Measurements from ENCODE around the gene TRHDE. TPM values are rescaled to one million over a fixed set of nuclear protein-coding genes. Genes with fewer than 3 reads are reported as not detected.

Gene TRHDE
- total and polyA plus RNA-seq, 2 of the 13 experiments (the other 11 are each of a cell fraction or from before 2014, with no cell fraction given), result not detected

DNA sequence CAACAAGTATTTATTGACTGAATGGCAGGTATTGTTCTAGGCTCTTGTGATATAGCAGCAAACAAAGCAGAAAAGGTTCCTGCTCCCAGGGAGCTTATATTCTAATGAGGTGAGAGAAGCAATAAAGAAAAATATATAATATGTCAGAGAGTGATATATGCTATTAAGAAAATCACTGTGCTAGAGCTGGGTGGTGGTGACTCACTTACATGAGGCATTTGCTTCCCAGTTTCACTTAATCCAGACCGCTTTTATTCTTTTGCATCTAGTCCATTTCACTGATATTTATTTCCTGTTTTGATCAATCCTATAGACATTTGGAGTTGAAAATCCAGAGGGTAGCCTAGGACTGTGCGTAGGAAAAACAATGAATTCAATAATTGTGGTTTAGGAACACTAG is 17.5 kb downstream of the TRHDE start:
- intact Hi-C loops (cut with micrococcal nuclease; ENCODE audit: unreplicated experiment), result no loop called here
- ATAC-seq (no peak), FAIRE-seq (no peak), DNase-seq (ENCODE audit: low spot score) (no peak)
- H4K20me1 ChIP-seq (ENCODE audit: insufficient read depth, low read length), result no peaks in the 10 kb centered on the region
- no peaks in the 10 kb centered on the region for H3K36me3 ChIP-seq (replicated peaks in 1 of 2; ENCODE audit: control insufficient read depth in 1 of 2, insufficient read depth in 2 of 2, low read length in 2 of 2)
- no peaks in the 10 kb centered on the region for H3K79me2 ChIP-seq (ENCODE audit: insufficient read depth, low read length)
- no TSS peak for BruUV-seq (replicated peaks)
- H3K4me2 ChIP-seq (ENCODE audit: low read depth, low read length), result no peak overlapping the region
- no peaks in the 10 kb centered on the region for H3K4me1 ChIP-seq (ENCODE audit: insufficient read depth, low read length)
- in situ Hi-C loops (cut with HindIII; ENCODE audit: extremely low pct_ligation_motif_present, low pct_unique_long_range_greater_than_20kb), result no loop called here
- WGBS (ENCODE audit: low lambda C conversion rate), result 4% methylated on average over 2 of the region's 2 CpGs
- ChIA-PET CTCF (ENCODE audit: low intra/inter-chr PET ratio, low total read pairs) (no interaction called here), POLR2A (no interaction called here)
- no peak overlapping the region for H3K4me3 ChIP-seq (replicated peaks in 1 of 3; ENCODE audit: insufficient read depth in 1 of 3, low read depth in 2 of 3, low read length in 3 of 3)
- no peak overlapping the region for H2AFZ ChIP-seq (ENCODE audit: low read length)
- no peaks in the 10 kb centered on the region for H3K27me3 ChIP-seq (ENCODE audit: control insufficient read depth in 1 of 2, insufficient read depth in 2 of 2, low read length in 2 of 2)
- H3K9ac ChIP-seq (ENCODE audit: insufficient read depth, low read depth, low read length), result no peak overlapping the region
- H3K27ac ChIP-seq (ENCODE audit: extremely low read length, insufficient read depth, low read length), result no peak overlapping the region
- H3K9me3 ChIP-seq (ENCODE audit: low read length), result no peaks in the 10 kb centered on the region
- TF ChIP-seq, protein P1, sequence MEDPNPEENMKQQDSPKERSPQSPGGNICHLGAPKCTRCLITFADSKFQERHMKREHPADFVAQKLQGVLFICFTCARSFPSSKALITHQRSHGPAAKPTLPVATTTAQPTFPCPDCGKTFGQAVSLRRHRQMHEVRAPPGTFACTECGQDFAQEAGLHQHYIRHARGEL (CRISPR knock-in tag; IDR thresholded peaks at IDR 0.05), result no peak
- TF ChIP-seq NR3C1 (CRISPR knock-in tag; IDR thresholded peaks at IDR 0.05) (no peak), CSRNP2 (CRISPR knock-in tag; conservative IDR thresholded peaks at IDR 0.05; ENCODE audit: low read depth) (no peak), CBX2 (IDR thresholded peaks at IDR 0.05; ENCODE audit: low read depth, low read length) (no peak), CBX2 (CRISPR knock-in tag; IDR thresholded peaks at IDR 0.05; ENCODE audit: low read depth) (no peak), TARDBP (CRISPR knock-in tag; IDR thresholded peaks at IDR 0.05) (no peak), STAT6 (CRISPR knock-in tag; IDR thresholded peaks at IDR 0.05; ENCODE audit: borderline replicate concordance) (no peak), ZNF407 (CRISPR knock-in tag; IDR thresholded peaks at IDR 0.05; ENCODE audit: not compliant biosample characterization) (no peak), RAD21 (CRISPR knock-in tag; IDR thresholded peaks at IDR 0.05) (no peak), TBX2 (CRISPR knock-in tag; IDR thresholded peaks at IDR 0.05; ENCODE audit: borderline replicate concordance) (no peak)
- TF ChIP-seq, protein P2, sequence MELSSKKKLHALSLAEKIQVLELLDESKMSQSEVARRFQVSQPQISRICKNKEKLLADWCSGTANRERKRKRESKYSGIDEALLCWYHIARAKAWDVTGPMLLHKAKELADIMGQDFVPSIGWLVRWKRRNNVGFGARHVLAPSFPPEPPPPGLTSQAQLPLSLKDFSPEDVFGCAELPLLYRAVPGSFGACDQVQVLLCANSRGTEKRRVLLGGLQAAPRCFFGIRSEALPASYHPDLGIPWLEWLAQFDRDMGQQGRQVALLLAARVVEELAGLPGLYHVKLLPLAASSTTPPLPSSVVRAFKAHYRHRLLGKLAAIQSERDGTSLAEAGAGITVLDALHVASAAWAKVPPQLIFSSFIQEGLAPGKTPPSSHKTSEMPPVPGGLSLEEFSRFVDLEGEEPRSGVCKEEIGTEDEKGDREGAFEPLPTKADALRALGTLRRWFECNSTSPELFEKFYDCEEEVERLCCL (CRISPR knock-in tag; IDR thresholded peaks at IDR 0.05; ENCODE audit: borderline replicate concordance), result no peak
